ENCODE measurements around the gene TBX19. TPM values are rescaled to one million over a fixed set of nuclear protein-coding genes. Genes with fewer than 3 reads are reported as not detected.

Gene TBX19
- total RNA-seq, 1 donor from 2014 or later, result 1.1 TPM

DNA sequence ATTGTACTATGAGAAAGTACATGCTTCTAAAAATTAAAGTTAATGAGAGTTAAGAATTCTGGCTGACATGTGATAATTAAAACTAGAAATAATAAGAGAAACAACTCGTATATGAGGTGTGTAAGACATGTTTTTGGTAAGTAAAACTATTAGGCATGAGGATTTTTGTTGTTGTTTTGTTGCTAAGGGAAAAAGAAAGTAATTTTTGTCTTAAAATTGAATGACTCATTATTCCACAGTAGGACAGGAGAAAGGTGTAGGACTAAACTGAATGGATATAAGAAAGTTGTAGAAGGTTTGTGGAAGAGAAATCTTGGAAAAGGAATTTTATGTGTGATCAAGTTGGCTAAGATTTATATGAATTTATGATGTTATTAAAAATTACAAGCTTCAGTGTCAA lies 54.8 kb downstream of the TBX19 start:
- peaks cover 3% of the 10 kb centered on the region for H3K4me1 Mint-ChIP-seq (ENCODE audit: low read depth, unreplicated experiment)
- no peak overlapping the region for H3K4me3 Mint-ChIP-seq (ENCODE audit: unreplicated experiment)
- FAIRE-seq, result no peak

DNA sequence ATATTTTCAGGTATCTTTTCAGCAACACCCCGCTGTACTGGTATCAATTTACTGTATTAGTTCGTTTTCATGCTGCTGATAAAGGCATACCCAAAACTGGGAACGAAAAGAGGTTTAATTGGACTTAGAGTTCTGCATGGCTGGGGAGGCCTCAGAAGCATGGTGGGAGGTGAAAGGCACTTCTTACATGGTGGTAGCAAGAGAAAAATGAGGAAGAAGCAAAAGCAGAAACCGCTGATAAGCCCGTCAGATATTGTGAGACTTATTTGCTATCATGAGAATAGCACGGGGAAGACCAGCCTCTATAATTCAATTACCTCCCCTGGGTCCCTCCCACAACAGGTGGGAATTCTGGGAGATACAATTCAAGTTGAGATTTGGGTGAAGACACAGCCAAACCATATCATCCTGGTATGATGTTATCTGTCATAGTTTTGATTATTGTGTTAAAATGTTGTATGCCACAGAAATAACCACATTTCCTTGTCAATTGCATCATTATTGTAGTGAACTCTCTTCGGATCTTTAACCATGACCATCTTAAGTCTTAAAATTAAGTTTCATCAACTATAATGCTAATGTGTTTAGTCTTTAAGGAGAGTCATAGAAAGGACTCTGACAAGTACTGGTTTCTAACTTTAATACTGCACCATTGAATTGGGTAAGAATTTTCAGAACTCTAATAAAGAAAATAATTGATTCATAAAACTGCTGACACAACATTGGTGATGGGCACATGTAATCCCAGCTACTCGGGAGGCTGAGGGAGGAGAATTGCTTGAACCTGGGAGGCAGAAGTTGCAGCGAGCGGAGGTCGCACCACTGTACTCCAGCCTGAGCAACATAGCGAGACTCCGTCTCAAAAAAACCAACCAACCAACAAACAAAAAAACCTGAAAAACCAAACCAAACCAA lies 58.2 kb downstream of the TBX19 start:
- Mint-ChIP-seq H3K9me3 (ENCODE audit: unreplicated experiment) (peaks cover 2% of the 10 kb centered on the region), H3K36me3 (ENCODE audit: low read depth, unreplicated experiment) (peaks cover 4% of the 10 kb centered on the region), H3K4me3 (ENCODE audit: unreplicated experiment) (no peak overlapping the region), H3K27me3 (ENCODE audit: low read depth, unreplicated experiment) (peaks cover 2% of the 10 kb centered on the region), H3K27ac (ENCODE audit: unreplicated experiment) (no peak overlapping the region), H3K4me1 (ENCODE audit: low read depth, unreplicated experiment) (peaks cover 3% of the 10 kb centered on the region)
- DNase-seq (ENCODE audit: low read depth), result no peak
- TF ChIP-seq, protein P1, sequence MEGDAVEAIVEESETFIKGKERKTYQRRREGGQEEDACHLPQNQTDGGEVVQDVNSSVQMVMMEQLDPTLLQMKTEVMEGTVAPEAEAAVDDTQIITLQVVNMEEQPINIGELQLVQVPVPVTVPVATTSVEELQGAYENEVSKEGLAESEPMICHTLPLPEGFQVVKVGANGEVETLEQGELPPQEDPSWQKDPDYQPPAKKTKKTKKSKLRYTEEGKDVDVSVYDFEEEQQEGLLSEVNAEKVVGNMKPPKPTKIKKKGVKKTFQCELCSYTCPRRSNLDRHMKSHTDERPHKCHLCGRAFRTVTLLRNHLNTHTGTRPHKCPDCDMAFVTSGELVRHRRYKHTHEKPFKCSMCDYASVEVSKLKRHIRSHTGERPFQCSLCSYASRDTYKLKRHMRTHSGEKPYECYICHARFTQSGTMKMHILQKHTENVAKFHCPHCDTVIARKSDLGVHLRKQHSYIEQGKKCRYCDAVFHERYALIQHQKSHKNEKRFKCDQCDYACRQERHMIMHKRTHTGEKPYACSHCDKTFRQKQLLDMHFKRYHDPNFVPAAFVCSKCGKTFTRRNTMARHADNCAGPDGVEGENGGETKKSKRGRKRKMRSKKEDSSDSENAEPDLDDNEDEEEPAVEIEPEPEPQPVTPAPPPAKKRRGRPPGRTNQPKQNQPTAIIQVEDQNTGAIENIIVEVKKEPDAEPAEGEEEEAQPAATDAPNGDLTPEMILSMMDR (IDR thresholded peaks at IDR 0.05; ENCODE audit: insufficient read depth, low read depth, low read length), result no peak
- no peak for TF ChIP-seq EZH2 (IDR thresholded peaks at IDR 0.05; ENCODE audit: insufficient read depth, low read length)
- no peaks in the 10 kb centered on the region for H3K9me3 ChIP-seq (ENCODE audit: insufficient read depth, low read depth, low read length)
- H3K79me2 ChIP-seq (ENCODE audit: insufficient read depth, low read length), result no peaks in the 10 kb centered on the region
- H3K4me3 ChIP-seq (ENCODE audit: insufficient read depth, low read depth, low read length), result no peak overlapping the region
- no peak for FAIRE-seq
- H2AFZ ChIP-seq (ENCODE audit: low read depth, low read length), result no peak overlapping the region
- H3K9ac ChIP-seq (ENCODE audit: low read length), result no peak overlapping the region
- no peaks in the 10 kb centered on the region for H4K20me1 ChIP-seq (ENCODE audit: insufficient read depth, low read length)
- H3K27me3 ChIP-seq (ENCODE audit: insufficient read depth, low read length), result peaks cover 2% of the 10 kb centered on the region
- no peaks in the 10 kb centered on the region for H3K36me3 ChIP-seq (ENCODE audit: insufficient read depth, low read length)
- H3K4me2 ChIP-seq (ENCODE audit: low read length), result no peak overlapping the region
- peaks cover 3% of the 10 kb centered on the region for H3K4me1 ChIP-seq (ENCODE audit: insufficient read depth, low read length)
- H3K27ac ChIP-seq (ENCODE audit: low read depth, low read length), result no peak overlapping the region

More for the DNA sequence above, 54.8 kb downstream of the TBX19 start:
- no peaks in the 10 kb centered on the region for H3K27me3 Mint-ChIP-seq (ENCODE audit: low read depth, unreplicated experiment)
- Histone ChIP-seq H3K4me3 (ENCODE audit: insufficient read depth, low read depth, low read length) (no peak overlapping the region), H3K79me2 (ENCODE audit: insufficient read depth, low read length) (no peaks in the 10 kb centered on the region), H3K36me3 (ENCODE audit: insufficient read depth, low read length) (no peaks in the 10 kb centered on the region), H3K9ac (ENCODE audit: low read length) (no peak overlapping the region), H3K4me1 (ENCODE audit: insufficient read depth, low read length) (no peaks in the 10 kb centered on the region), H3K27ac (ENCODE audit: low read depth, low read length) (no peak overlapping the region), H4K20me1 (ENCODE audit: insufficient read depth, low read length) (no peaks in the 10 kb centered on the region), H3K9me3 (ENCODE audit: insufficient read depth, low read depth, low read length) (no peaks in the 10 kb centered on the region), H3K27me3 (ENCODE audit: insufficient read depth, low read length) (peaks cover 2% of the 10 kb centered on the region), H3K4me2 (ENCODE audit: low read length) (no peak overlapping the region), H2AFZ (ENCODE audit: low read depth, low read length) (no peak overlapping the region)
- H3K9me3 Mint-ChIP-seq (ENCODE audit: unreplicated experiment), result no peaks in the 10 kb centered on the region
- no peak overlapping the region for H3K27ac Mint-ChIP-seq (ENCODE audit: unreplicated experiment)
- H3K36me3 Mint-ChIP-seq (ENCODE audit: low read depth, unreplicated experiment), result peaks cover 2% of the 10 kb centered on the region
- DNase-seq (ENCODE audit: low read depth), result no peak
- TF ChIP-seq, protein P1 (IDR thresholded peaks at IDR 0.05; ENCODE audit: insufficient read depth, low read depth, low read length), result no peak
- no peak for TF ChIP-seq EZH2 (IDR thresholded peaks at IDR 0.05; ENCODE audit: insufficient read depth, low read length)
